ENCODE data around the gene OR6B2.

Gene OR6B2

GRCh38 chr2:240052524-240052923 is 22.3 kb upstream of the OR6B2 start:
- H3K9ac ChIP-seq, result no peak overlapping the region
- no peaks in the 10 kb centered on the region for H3K4me1 ChIP-seq (ENCODE audit: low read depth, poor library complexity, severe bottlenecking)
- no peak for TF ChIP-seq CTCF (conservative IDR thresholded peaks at IDR 0.05; ENCODE audit: low read depth, low read length)
- H3K27ac ChIP-seq, result no peak overlapping the region
- no peak overlapping the region for H3K4me3 ChIP-seq (IDR thresholded peaks at IDR 0.05; ENCODE audit: insufficient read depth, low read depth, low read length)
- no peak overlapping the region for H2AFZ ChIP-seq (ENCODE audit: low read depth)
- H3K4me2 ChIP-seq, result no peak overlapping the region
- H4K20me1 ChIP-seq (ENCODE audit: insufficient read depth), result no peaks in the 10 kb centered on the region
- no peaks in the 10 kb centered on the region for H3K79me2 ChIP-seq (ENCODE audit: insufficient read depth, low read depth)
- no peaks in the 10 kb centered on the region for H3K36me3 ChIP-seq (ENCODE audit: insufficient read depth)
- peaks cover 11% of the 10 kb centered on the region for H3K27me3 ChIP-seq (ENCODE audit: insufficient read depth, low read depth)

- no peak overlapping the region for H3K9ac ChIP-seq
- H3K27ac ChIP-seq, result no peak overlapping the region
- H2AFZ ChIP-seq (ENCODE audit: low read depth), result no peak overlapping the region
- H3K36me3 ChIP-seq (ENCODE audit: insufficient read depth), result no peaks in the 10 kb centered on the region
- H3K4me3 ChIP-seq (IDR thresholded peaks at IDR 0.05; ENCODE audit: insufficient read depth, low read depth, low read length), result no peak overlapping the region
- no peaks in the 10 kb centered on the region for H4K20me1 ChIP-seq (ENCODE audit: insufficient read depth)
- peaks cover 10% of the 10 kb centered on the region for H3K27me3 ChIP-seq (ENCODE audit: insufficient read depth, low read depth)
- H3K4me1 ChIP-seq (ENCODE audit: low read depth, poor library complexity, severe bottlenecking), result no peaks in the 10 kb centered on the region
- no peaks in the 10 kb centered on the region for H3K79me2 ChIP-seq (ENCODE audit: insufficient read depth, low read depth)
- TF ChIP-seq CTCF (conservative IDR thresholded peaks at IDR 0.05; ENCODE audit: low read depth, low read length), result no peak
- no peak overlapping the region for H3K4me2 ChIP-seq
Observed at GRCh38 chr2:240051697-240052096, 21.5 kb upstream of the OR6B2 start.

GRCh38 chr2:240050278-240050677 is 20.0 kb upstream of the OR6B2 start:
- Histone ChIP-seq H3K27ac (no peak overlapping the region), H3K79me2 (ENCODE audit: insufficient read depth, low read depth) (no peaks in the 10 kb centered on the region), H3K36me3 (ENCODE audit: insufficient read depth) (no peaks in the 10 kb centered on the region), H3K4me1 (ENCODE audit: low read depth, poor library complexity, severe bottlenecking) (no peaks in the 10 kb centered on the region), H3K4me3 (IDR thresholded peaks at IDR 0.05; ENCODE audit: insufficient read depth, low read depth, low read length) (no peak overlapping the region), H3K4me2 (no peak overlapping the region), H3K27me3 (ENCODE audit: insufficient read depth, low read depth) (peaks cover 1% of the 10 kb centered on the region), H3K9ac (no peak overlapping the region), H4K20me1 (ENCODE audit: insufficient read depth) (no peaks in the 10 kb centered on the region), H2AFZ (ENCODE audit: low read depth) (no peak overlapping the region)
- TF ChIP-seq CTCF (conservative IDR thresholded peaks at IDR 0.05; ENCODE audit: low read depth, low read length), result no peak

- no peaks in the 10 kb centered on the region for H4K20me1 ChIP-seq (ENCODE audit: insufficient read depth)
- H3K27me3 ChIP-seq (ENCODE audit: insufficient read depth, low read depth), result peaks cover 2% of the 10 kb centered on the region; the same call in 1 of the 2 replicates
- no peak overlapping the region for H2AFZ ChIP-seq (ENCODE audit: low read depth)
- no peaks in the 10 kb centered on the region for H3K79me2 ChIP-seq (ENCODE audit: insufficient read depth, low read depth)
- no peak for TF ChIP-seq CTCF (conservative IDR thresholded peaks at IDR 0.05; ENCODE audit: low read depth, low read length)
- no peak overlapping the region for H3K4me2 ChIP-seq
- no peak overlapping the region for H3K4me3 ChIP-seq (IDR thresholded peaks at IDR 0.05; ENCODE audit: insufficient read depth, low read depth, low read length)
- H3K4me1 ChIP-seq (ENCODE audit: low read depth, poor library complexity, severe bottlenecking), result no peaks in the 10 kb centered on the region
- no peak overlapping the region for H3K9ac ChIP-seq
- H3K27ac ChIP-seq, result no peak overlapping the region
- H3K36me3 ChIP-seq (ENCODE audit: insufficient read depth), result no peaks in the 10 kb centered on the region
Observed at GRCh38 chr2:240048237-240048636, 18.0 kb upstream of the OR6B2 start.

Data from KMS-11 (cell line).